ENCODE results near the gene LAMA5.

The LAMA5 gene

GRCh38 chr20:62316331-62317166, 50.6 kb downstream of the LAMA5 start:
- no peak for DNase-seq (ENCODE audit: low spot score)

DNA sequence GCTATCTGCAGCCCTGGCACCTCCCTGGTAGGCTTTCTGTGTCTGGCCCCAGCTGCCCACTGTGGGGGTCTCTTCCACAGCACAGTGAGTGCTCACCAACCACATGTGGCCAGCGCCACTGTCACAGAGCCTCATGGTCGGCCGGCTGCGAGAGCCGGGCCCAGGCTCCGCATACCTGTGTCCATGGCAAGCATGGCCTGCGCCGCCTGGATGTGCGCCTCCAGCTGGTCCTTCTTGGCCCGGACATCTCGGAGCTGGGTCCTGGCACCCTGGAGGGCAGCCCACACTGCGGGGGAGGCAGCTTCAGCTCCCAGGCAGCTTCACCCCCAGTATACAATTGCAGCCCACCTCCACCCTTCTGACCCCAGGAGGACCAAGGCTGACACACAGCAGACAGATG, 51.3 kb downstream of the LAMA5 start:
- no peak for DNase-seq (ENCODE audit: low spot score)

- no peak for DNase-seq (ENCODE audit: low spot score)
These were observed 52.3 kb downstream of the LAMA5 start for GRCh38 chr20:62314711-62315302.

GRCh38 chr20:62314339-62314638, 52.8 kb downstream of the LAMA5 start:
- no peak for DNase-seq (ENCODE audit: low spot score)

GRCh38 chr20:62313460-62314338, 53.4 kb downstream of the LAMA5 start:
- no peak for DNase-seq (ENCODE audit: low spot score)

GRCh38 chr20:62313021-62313420, 54.1 kb downstream of the LAMA5 start:
- no peak for DNase-seq (ENCODE audit: low spot score)

- DNase-seq (ENCODE audit: low spot score) = no peak
These were observed 54.5 kb downstream of the LAMA5 start for GRCh38 chr20:62312662-62312977.

DNA sequence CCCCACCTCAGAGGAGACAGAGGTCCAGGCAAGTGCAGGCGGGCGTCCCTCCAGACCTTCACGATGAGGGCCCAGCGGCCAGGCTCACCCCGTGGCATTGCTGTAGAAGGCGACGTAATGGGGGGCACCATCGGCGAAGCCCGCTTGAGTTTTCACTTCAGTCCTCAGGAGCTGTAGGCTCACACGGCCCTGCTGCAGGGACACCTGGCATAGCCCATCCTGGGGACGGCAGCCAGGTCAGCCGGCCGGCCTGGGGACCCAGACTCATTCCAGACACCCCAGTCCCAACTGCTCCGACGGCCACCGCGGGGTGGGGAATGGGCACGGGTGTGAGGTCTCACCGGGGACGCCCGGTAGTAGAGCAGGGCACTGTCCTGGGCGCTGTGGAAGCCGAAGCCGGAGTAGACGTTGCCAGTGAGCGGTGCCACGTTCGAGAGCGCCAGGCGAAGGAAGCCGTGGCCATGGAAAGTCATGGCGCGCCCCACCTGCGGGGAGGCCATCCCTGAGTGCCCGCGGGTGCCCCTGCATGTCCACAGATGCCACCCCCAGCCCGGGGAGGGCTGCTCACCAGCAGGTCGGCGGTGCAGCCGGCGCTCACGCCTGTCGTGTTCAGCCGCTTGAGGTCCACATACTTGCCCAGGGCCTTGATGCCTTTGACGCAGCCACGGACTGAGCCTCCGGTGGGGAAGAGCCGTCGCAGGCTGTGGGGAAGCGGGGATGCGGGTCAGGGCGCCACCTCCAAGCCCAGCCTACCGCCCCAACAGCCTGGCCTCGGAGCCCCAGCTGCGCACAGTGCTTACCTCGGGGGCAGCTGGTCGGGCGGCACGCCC, 55.1 kb downstream of the LAMA5 start:
- no peak for DNase-seq (ENCODE audit: low spot score)

GRCh38 chr20:62311150-62311549, 56.0 kb downstream of the LAMA5 start:
- DNase-seq (ENCODE audit: low spot score) = no peak

DNA sequence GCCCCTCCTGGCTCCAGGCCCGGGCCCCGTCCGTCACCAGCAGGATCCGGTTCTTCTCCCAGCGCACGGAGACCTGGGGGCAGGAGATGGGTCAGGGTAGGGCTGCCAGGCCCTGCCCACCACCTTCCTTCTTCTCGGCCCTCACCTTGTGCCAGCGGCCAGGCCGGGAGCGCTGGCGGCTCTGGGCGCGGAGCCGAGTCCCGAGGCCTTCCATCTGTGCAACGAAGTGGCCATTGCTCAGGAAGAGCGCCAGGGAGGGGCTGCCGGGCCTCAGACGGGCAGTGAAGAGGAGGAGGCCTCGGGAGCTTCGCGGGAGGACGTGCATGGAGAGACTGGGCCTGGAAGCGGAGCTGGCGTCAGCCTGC, 56.4 kb downstream of the LAMA5 start:
- DNase-seq (ENCODE audit: low spot score) = no peak

- DNase-seq (ENCODE audit: low spot score) = no peak
These were observed 57.0 kb downstream of the LAMA5 start for GRCh38 chr20:62309947-62310756.

DNA sequence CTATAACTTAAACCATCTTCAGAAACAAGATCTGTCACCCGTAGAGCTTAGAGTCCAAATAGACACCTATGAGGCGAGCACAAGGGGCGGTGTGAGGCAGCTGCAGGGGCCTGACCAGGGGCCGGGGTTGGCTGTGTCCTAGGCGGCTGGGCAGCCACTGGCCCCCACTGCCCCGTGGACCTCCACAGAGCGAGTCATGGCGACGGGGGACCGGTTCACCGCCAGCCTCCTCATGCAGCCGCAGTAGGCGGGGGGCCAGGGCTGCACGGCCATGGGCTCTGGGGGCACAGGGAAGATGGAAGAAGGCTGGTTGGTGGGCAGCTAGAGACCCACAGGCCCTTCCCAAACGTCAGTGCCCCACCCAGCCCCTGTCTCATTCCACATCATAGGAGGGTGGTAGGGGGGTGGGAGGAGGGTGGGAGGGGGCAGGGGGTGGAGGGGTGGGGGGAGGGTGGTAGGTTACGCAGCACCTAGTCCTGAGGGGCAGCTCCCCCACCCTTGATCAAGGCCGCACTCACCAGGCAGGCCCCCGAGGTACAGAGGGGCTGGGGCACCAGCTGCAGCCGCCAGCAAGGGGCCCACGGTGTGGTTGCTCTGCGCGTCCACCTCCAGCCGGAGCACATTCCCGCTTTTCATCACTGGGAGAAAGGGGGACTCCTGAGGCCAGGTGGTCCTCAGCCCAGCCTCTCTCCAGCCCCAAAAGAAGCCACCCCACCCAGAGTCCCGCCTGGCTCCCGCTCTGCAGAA, 57.7 kb downstream of the LAMA5 start:
- DNase-seq (ENCODE audit: low spot score) = no peak

- DNase-seq (ENCODE audit: low spot score) = no peak
These were observed 58.9 kb downstream of the LAMA5 start for GRCh38 chr20:62308102-62308822.

DNA sequence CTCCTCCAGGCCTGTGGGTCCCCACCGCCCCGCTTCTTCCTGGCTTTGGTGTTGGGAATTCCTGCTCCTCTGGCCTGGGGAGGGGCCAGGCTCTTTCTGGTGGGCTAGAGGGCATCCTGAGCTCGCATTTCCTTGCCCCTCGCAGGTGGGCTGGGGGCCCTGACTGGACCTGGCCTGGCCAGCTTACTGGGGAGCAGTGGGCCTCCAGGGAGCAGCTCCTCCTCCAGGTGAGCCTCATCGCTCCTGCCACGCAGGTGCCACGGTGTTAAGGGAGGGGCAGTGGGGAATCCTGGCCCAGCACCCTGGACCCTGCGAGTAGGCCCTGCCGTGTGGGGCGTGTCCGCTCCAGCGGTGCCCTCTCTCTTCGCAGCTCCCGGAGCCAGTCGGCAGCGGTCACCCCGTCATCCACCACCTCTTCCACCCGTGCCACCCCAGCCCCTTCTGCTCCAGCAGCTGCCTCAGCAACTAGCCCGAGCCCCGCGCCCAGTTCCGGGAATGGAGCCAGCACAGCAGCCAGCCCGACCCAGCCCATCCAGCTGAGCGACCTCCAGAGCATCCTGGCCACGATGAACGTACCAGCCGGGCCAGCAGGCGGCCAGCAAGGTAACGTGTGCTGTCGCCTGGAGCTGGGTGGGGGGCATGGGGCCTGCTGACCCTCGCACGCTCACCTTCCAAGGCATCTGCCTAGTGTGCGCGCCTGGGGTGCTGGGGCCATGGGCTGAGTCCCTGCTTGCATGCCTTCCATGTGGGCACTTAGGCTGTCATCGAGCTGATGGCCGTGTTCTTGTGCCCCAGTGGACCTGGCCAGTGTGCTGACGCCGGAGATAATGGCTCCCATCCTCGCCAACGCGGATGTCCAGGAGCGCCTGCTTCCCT, 59.6 kb downstream of the LAMA5 start:
- no peak for DNase-seq (ENCODE audit: low spot score)

- no peak for DNase-seq (ENCODE audit: low spot score)
These were observed 60.5 kb downstream of the LAMA5 start for GRCh38 chr20:62306414-62307187.

GRCh38 chr20:62305765-62306413, 61.2 kb downstream of the LAMA5 start:
- no peak for DNase-seq (ENCODE audit: low spot score)

GRCh38 chr20:62305149-62305764, 61.9 kb downstream of the LAMA5 start:
- DNase-seq (ENCODE audit: low spot score) = no peak
